ENCODE measurements around the gene CTSE.
"Not testable (repeated sequence)": the region's sequence is repeated elsewhere in the genome, so short reads cannot be mapped to it uniquely, and the experiment has no call there.

The CTSE gene

GRCh38 chr1:206023695-206024094 lies at the start of gene CTSE:
TSS of gene CTSE (minus strand) at chr1:206023895. CDS start at chr1:206023791, 104 bp downstream.
- DNase-seq: no peak

- no peak for DNase-seq
Measured at GRCh38 chr1:206070627-206071304, 47.1 kb upstream of the CTSE start.

- DNase-seq: no peak
Measured at GRCh38 chr1:206068314-206068713, 44.6 kb upstream of the CTSE start.

- no peak for DNase-seq
Measured at GRCh38 chr1:206067486-206068227, 44.0 kb upstream of the CTSE start.

DNA sequence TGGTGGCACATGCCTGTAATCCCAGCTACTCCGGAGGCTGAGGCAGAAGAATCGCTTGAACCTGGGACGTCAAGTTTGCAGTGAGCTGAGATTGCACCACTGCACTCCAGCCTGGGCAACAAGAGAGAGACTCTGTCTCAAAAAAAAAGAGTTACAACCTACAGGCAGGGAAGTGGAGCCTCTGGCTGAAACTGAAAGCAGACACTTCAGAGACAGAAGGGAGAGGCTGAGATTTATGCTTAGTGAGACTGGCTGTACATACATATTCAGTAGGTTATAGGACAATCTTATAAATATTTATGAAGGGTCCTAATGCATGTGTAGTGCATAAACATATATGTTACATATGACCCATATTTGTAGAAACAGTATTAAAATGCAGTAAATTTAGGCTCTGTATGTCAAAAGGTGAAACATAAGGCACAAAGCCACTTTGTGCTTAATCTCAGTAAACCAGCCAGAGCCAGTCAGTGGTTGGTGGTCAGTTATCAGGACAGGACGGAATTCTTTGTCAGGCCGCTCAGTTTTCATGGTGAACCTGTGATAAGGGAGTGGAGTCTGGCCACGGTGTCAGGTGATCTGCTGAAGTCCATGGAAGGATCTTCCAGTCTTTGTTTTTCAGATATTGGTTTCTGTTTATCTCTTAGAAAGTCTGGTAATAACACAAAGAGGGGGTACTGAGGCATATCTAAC lies 42.9 kb upstream of the CTSE start:
- no peak for DNase-seq

GRCh38 chr1:206065547-206066145 lies 42.0 kb upstream of the CTSE start:
- no peak for DNase-seq

- DNase-seq: not testable (repeated sequence)
Measured at GRCh38 chr1:206064501-206064900, 40.8 kb upstream of the CTSE start.

DNA sequence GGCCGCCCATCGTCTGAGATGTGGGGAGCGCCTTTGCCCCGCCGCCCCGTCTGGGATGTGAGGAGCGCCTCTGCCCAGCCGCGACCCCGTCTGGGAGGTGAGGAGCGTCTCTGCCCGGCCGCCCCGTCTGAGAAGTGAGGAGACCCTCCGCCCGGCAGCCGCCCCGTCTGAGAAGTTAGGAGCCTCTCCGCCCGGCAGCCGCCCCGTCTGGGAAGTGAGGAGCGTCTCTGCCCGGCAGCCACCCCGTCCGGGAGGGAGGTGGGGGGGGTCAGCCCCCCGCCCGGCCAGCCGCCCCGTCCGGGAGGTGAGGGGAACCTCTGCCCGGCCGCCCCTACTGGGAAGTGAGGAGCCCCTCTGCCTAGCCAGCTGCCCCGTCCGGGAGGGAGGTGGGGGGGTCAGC lies 40.3 kb upstream of the CTSE start:
- DNase-seq: not testable (repeated sequence)

GRCh38 chr1:206062464-206062863 lies 38.8 kb upstream of the CTSE start:
- DNase-seq: no peak

- DNase-seq: no peak
Measured at GRCh38 chr1:206060844-206061243, 37.1 kb upstream of the CTSE start.

DNA sequence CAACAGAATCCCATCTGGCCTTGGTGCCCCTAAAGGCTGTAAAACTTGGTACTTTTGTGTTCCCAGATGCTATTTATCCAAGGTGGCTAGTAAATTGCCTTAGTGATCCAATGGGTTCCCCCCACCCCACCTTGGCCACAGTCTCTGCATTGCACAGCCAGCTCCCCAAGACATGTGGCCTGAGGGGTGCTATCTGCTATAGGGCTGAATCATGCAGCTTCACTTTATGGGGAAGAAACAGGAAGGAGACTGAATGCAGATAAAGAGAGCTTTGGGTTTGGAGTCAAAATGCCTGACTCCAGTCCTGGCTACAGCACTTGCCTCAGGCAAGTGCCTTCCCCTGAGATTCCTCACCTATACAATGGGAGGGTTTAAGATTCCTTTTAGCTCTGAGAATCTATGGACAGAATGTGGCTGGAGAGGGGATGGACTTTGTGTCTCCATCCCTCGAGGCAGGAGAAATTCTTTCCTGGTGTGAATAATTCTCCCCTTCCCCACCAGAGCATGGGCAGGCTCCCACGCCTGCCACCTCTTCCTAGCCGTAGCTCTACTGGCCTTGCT lies 35.7 kb upstream of the CTSE start:
- DNase-seq: no peak

GRCh38 chr1:206058927-206059292 lies 35.2 kb upstream of the CTSE start:
- DNase-seq: no peak

GRCh38 chr1:206058289-206058926 lies 34.7 kb upstream of the CTSE start:
- not testable (repeated sequence) for DNase-seq

DNA sequence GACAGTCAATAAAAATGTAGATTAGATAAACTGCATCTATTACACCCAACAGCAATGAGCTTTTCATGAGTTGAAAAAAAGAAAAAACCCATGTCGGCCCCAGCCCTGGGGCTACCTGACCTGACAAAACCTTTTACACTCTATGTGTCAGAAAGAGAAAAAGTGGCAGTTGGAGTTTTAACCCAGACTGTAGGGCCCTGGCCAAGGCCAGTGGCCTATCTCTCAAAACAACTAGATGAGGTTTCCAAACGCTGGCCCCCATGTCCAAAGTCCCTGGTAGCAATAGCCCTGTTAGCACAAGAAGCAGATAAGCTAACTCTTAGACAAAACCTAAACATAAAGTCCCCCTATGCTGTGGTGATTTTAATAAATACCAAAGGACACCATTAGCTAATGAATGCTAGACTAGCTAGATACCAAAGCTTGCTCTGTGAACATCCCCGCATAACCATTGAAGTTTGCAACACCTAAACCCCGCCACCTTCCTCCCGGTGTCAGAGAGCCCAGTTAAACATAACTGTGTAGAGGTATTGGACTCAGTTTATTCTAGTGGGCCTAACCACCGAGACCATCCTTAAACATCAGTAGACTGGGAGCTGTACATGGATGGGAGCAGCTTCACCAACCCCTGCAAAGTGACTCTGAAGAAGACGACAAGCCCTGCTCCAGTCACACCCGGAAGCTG lies 32.1 kb upstream of the CTSE start:
- not testable (repeated sequence) for DNase-seq

GRCh38 chr1:206055069-206055625 lies 31.5 kb upstream of the CTSE start:
- not testable (repeated sequence) for DNase-seq

- not testable (repeated sequence) for DNase-seq
Measured at GRCh38 chr1:206053616-206054015, 29.9 kb upstream of the CTSE start.

- DNase-seq: peak in 1 of 2 donors; percentile 29
Measured at GRCh38 chr1:206052919-206053610, 29.4 kb upstream of the CTSE start, which contains the start of gene RHEX. TSS of gene RHEX (plus strand) at chr1:206053173. CDS start at chr1:206097829, 44,656 bp downstream.

GRCh38 chr1:206052231-206052865 lies 28.7 kb upstream of the CTSE start:
- not testable (repeated sequence) for DNase-seq

- DNase-seq: peak; percentile 46 to 82
Measured at GRCh38 chr1:206050655-206051235, 27.1 kb upstream of the CTSE start.
